CD8-positive, alpha-beta memory T cell (primary cell): ENCODE data around the gene KRTAP1-5. TPM values are rescaled to one million over a fixed set of nuclear protein-coding genes. Genes with fewer than 3 reads are reported as not detected.
"Not testable (repeated sequence)": the region's sequence is repeated elsewhere in the genome, so short reads cannot be mapped to it uniquely, and the experiment has no call there.

Experiments
- CTCF ChIA-PET: fragments of 350-600 bp; sonication (Branson Sonifier 250); formaldehyde crosslinking; loops from one replicate; lab custom pipeline; 2021; ENCODE audit warnings: antibody characterized with exemption; lab: Charles Lee
- POLR2A ChIA-PET: fragments of 350-600 bp; sonication (Branson Sonifier 250); formaldehyde crosslinking; loops from one replicate; lab custom pipeline; 2021; ENCODE audit warnings: antibody characterized with exemption; lab: Charles Lee
- DNase-seq, 5 donors: peaks; one replicate each; pipeline versions ENCODE4 v3.0.0 to v3.0.0-alpha.2; 2020 to 2022; ENCODE audit warnings: mixed read lengths in 1 of 5
- H3K27ac ChIP-seq: one replicate; pipeline ENCODE4 v1.7.0; 2013; ENCODE audit warnings: low read depth, mild to moderate bottlenecking, low read length, moderate library complexity
- H3K27me3 ChIP-seq: 2 replicates; pipeline ENCODE4 v1.7.0; 2013; ENCODE audit warnings: low read length, mild to moderate bottlenecking; ENCODE audit not compliant: insufficient read depth, poor library complexity, severe bottlenecking
- H3K36me3 ChIP-seq: 2 replicates; pipeline ENCODE4 v1.7.0; 2013; ENCODE audit warnings: mild to moderate bottlenecking, low read length, moderate library complexity; ENCODE audit not compliant: insufficient read depth
- H3K4me1 ChIP-seq: 2 replicates; pipeline ENCODE4 v1.7.0; 2013; ENCODE audit warnings: mild to moderate bottlenecking, low read length, moderate library complexity; ENCODE audit not compliant: insufficient read depth
- H3K4me3 ChIP-seq: 2 replicates; pipeline ENCODE4 v1.7.0; 2013; ENCODE audit warnings: mild to moderate bottlenecking, low read length
- H3K9me3 ChIP-seq: 2 replicates; pipeline ENCODE4 v1.7.0; 2013; ENCODE audit warnings: mild to moderate bottlenecking, low read length
- H3K27ac Mint-ChIP-seq, 8 donors: one replicate each; pipeline ENCODE4 v1.8.0; 2020 to 2021; ENCODE audit warnings: mixed read lengths in 8 of 8, mild to moderate bottlenecking in 6 of 8, inconsistent platforms in 3 of 8, moderate library complexity in 3 of 8
- H3K27me3 Mint-ChIP-seq, 2 donors: one replicate each; pipeline ENCODE4 v1.8.0; 2020 to 2021; ENCODE audit warnings: mixed read lengths in 2 of 2, mild to moderate bottlenecking in 1 of 2, moderate library complexity in 1 of 2
- H3K36me3 Mint-ChIP-seq, 3 donors: one replicate each; pipeline ENCODE4 v1.8.0; 2020 to 2021; ENCODE audit warnings: mixed read lengths in 3 of 3, inconsistent platforms in 1 of 3, mild to moderate bottlenecking in 1 of 3
- H3K4me1 Mint-ChIP-seq, 3 donors: one replicate each; pipeline ENCODE4 v1.8.0; 2020 to 2021; ENCODE audit warnings: mixed read lengths in 3 of 3, inconsistent platforms in 1 of 3, mild to moderate bottlenecking in 1 of 3
- H3K4me3 Mint-ChIP-seq, 7 donors: one replicate each; pipeline ENCODE4 v1.8.0; 2020 to 2021; ENCODE audit warnings: mixed read lengths in 7 of 7, mild to moderate bottlenecking in 6 of 7, moderate library complexity in 4 of 7, inconsistent platforms in 2 of 7
- H3K9me3 Mint-ChIP-seq, 5 donors: one replicate each; pipeline ENCODE4 v1.8.0; 2020 to 2022; ENCODE audit warnings: mixed read lengths in 5 of 5, mild to moderate bottlenecking in 3 of 5, moderate library complexity in 2 of 5, inconsistent platforms in 1 of 5
- polyA plus RNA-seq: library from polyadenylated mRNA; unstranded; fragments of 300-500 nt; fragmentation: Illumina TruSeq; gene quantifications from one replicate; pipeline ENCODE4 v1.2.3, GENCODE V29; 2021
- total RNA-seq, 2 experiments: library from RNA; stranded (reverse); gene quantifications; one replicate each; pipeline ENCODE4 v1.2.3, GENCODE V29; 2021

Gene KRTAP1-5
- total and polyA plus RNA-seq, 3 experiments from 2014 or later, result not detected

DNA sequence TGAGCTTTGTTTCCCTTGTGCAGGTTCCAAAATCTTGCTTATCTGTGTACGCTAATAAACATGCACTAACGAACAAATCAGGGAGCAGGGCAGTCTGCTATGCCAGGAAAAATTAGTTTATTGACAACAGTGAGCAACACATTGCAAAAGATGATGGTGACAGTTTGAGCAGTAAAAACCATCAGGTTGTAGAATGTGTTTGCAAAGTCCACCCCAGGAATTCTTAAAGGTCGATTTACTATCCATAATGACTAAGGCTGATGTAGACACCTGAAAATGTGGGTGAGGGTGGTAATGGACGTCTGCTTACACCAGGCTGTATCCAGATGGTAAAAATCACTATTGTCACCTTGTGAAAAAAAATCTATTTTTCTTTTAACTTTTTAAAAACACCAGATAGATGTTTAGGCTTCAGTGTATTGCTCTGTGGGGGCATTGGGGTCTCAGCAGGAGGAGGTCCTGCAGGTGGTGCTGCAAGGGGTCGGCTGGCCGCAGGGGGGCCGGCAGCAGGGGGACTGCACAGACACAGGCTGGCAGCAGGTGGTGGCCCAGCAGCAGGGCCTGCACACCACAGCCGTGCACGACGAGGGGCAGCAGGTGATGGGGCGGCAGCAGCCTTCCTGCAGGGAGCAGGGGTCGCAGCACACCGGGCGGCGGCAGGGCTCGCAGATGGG is 38.1 kb upstream of the KRTAP1-5 start:
- peaks cover 20 to 28% of the 10 kb centered on the region in 2 donors for H3K27me3 Mint-ChIP-seq
- H3K27me3 ChIP-seq, DNase-seq, H3K27ac Mint-ChIP-seq, H3K4me3 ChIP-seq, H3K9me3 Mint-ChIP-seq, H3K36me3 Mint-ChIP-seq, CTCF ChIA-PET, H3K4me1 ChIP-seq, H3K27ac ChIP-seq, H3K4me3 Mint-ChIP-seq, H3K9me3 ChIP-seq, H3K4me1 Mint-ChIP-seq, H3K36me3 ChIP-seq: not testable (repeated sequence)
- POLR2A ChIA-PET, result interaction anchor here (0.6 kb wide), 1 partner anchor 13 kb away, joined by 6 read pairs; no protein-coding TSS in a partner anchor

DNA sequence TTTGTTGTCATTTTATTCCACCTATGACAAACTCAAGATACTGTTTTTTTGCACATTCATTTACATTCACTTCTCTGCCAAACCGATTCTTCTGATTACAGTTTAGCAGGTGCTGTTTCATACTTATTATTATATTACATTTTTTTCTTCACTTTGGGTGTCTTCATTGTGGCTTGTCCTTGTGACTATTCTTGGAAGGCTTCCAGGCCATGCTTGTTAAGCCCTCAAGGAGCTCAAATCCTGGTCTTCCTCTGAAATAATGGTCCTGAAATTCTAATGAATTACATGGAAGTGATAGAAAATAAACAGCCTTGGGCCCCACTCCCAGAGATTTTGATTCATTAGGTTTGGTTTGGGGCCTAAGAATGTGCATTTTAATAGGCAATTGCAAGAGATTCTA is 37.3 kb upstream of the KRTAP1-5 start:
- POLR2A ChIA-PET, result no interaction called here

DNA sequence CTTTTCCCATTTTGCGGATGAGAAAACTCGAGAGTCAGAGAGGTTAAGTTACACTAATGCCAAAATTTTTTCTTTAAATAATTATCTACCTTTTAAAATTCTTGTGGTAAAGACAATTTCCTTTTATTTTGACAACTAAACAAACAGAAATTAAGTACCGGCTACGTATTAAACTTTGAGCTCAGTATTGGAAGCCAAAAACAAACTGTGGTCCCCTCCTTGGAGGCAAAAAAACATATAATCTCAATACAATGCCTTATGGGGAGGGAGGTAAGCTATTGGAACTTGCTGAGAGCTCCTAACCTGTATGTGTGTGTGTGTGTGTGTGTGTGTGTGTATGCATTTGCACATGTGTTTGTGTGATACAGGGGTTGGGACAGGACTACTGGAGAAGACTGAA is 36.4 kb upstream of the KRTAP1-5 start:
- Mint-ChIP-seq H3K36me3 (no peaks in the 10 kb centered on the region), H3K9me3 (no peaks in the 10 kb centered on the region), H3K27ac (no peak overlapping the region), H3K4me1 (no peaks in the 10 kb centered on the region), H3K27me3 (peaks cover 25 to 42% of the 10 kb centered on the region in 2 donors), H3K4me3 (no peak overlapping the region)
- CTCF ChIA-PET, result no interaction called here
- H3K4me1 ChIP-seq, result no peaks in the 10 kb centered on the region
- no peaks in the 10 kb centered on the region for H3K27me3 ChIP-seq
- no peak overlapping the region for H3K4me3 ChIP-seq
- H3K9me3 ChIP-seq, result no peaks in the 10 kb centered on the region
- no peak overlapping the region for H3K27ac ChIP-seq
- POLR2A ChIA-PET, result no interaction called here
- DNase-seq, result no peak
- H3K36me3 ChIP-seq, result no peaks in the 10 kb centered on the region

More for the DNA sequence above, 37.3 kb upstream of the KRTAP1-5 start:
- no peaks in the 10 kb centered on the region for H3K9me3 ChIP-seq
- no peaks in the 10 kb centered on the region for H3K27me3 ChIP-seq
- H3K4me3 Mint-ChIP-seq, result no peak overlapping the region
- H3K27ac Mint-ChIP-seq, result no peak overlapping the region
- no peak for DNase-seq
- CTCF ChIA-PET, result no interaction called here
- no peaks in the 10 kb centered on the region for H3K9me3 Mint-ChIP-seq
- peaks cover 0 to 2% (median 0%) of the 10 kb centered on the region in 3 donors for H3K4me1 Mint-ChIP-seq
- H3K36me3 Mint-ChIP-seq, result no peaks in the 10 kb centered on the region
- no peaks in the 10 kb centered on the region for H3K4me1 ChIP-seq
- H3K27ac ChIP-seq, result no peak overlapping the region
- peaks cover 22 to 34% of the 10 kb centered on the region in 2 donors for H3K27me3 Mint-ChIP-seq
- no peak overlapping the region for H3K4me3 ChIP-seq
- H3K36me3 ChIP-seq, result no peaks in the 10 kb centered on the region

DNA sequence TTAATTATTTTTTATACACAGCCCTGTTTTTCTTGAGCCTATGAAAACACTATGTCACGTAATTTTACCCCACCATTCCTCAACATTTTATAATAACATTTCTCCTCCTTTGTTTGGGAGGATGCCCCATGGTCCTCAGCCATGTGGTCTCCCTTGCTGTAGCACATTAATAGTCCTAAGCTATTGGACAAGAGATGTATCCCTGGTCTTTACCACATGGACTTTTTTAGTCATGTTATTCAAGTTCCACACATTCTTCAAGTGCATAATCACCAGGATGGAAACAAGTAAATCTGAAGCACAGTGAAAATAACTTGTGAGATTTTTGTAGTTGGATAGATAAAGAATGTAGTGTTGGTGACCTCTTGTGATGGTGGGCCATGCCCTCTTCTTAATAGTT is 35.0 kb upstream of the KRTAP1-5 start:
- POLR2A ChIA-PET, result no interaction called here
- Mint-ChIP-seq H3K27me3 (peaks cover 33 to 52% of the 10 kb centered on the region in 2 donors), H3K9me3 (peaks cover 0 to 4% (median 0%) of the 10 kb centered on the region in 5 donors)

DNA sequence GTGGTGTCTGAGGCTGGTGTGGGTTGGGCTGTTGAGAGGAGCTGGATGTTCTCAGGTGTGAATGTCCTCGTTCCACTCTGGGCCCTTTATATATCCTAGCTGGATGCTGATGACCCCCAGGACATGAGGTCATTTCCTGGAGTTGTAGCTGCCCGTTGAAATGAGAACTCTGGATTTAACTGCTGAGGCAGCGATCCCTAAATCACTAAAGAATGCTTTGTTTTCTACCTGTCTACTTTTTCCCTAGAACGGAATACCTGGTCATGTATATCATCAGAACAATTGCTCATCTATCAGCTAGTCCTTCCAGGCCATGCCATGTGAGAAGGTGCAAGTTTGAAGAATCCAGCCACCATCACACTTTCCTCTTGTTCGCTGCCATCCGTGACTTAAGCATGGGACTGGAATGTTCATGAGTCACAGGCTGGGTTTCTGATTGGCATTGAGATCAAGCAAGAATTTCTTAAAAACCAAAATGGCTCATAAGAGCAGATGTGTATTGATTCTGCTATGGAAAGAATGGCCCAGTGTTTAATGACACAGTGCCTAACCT is 33.1 kb upstream of the KRTAP1-5 start, which contains the start of gene KRTAP2-3:
Gene KRTAP2-3, minus strand, starts transcription at position 63 of the 553 bp plus-strand sequence. CDS start 64 bp downstream, outside the sequence.
- Mint-ChIP-seq H3K27me3 (peaks cover 33 to 64% of the 10 kb centered on the region in 2 donors), H3K36me3 (no peaks in the 10 kb centered on the region), H3K9me3 (peaks cover 0 to 4% (median 0%) of the 10 kb centered on the region in 5 donors), H3K4me1 (no peaks in the 10 kb centered on the region), H3K27ac (peak within 1 kb of the TSS in 1 of 8 donors; percentile 16), H3K4me3 (no peak within 1 kb of the TSS)
- Histone ChIP-seq H3K27me3 (no peaks in the 10 kb centered on the region), H3K4me1 (no peaks in the 10 kb centered on the region), H3K9me3 (no peaks in the 10 kb centered on the region), H3K4me3 (no peak within 1 kb of the TSS), H3K27ac (no peak within 1 kb of the TSS), H3K36me3 (no peaks in the 10 kb centered on the region)
- CTCF ChIA-PET, result no interaction called here
- POLR2A ChIA-PET, result interaction anchor here (0.6 kb wide), 1 partner anchor 88 kb away, joined by 3 read pairs; no protein-coding TSS in a partner anchor
- DNase-seq, result no peak

More for the DNA sequence above, 35.0 kb upstream of the KRTAP1-5 start:
- H3K4me1 Mint-ChIP-seq, result no peaks in the 10 kb centered on the region
- Histone ChIP-seq H3K4me3 (no peak overlapping the region), H3K9me3 (no peaks in the 10 kb centered on the region), H3K36me3 (no peaks in the 10 kb centered on the region), H3K4me1 (no peaks in the 10 kb centered on the region), H3K27me3 (no peaks in the 10 kb centered on the region), H3K27ac (no peak overlapping the region)
- no peak overlapping the region for H3K4me3 Mint-ChIP-seq
- DNase-seq, result no peak
- CTCF ChIA-PET, result no interaction called here
- H3K27ac Mint-ChIP-seq, result no peak overlapping the region
- no peaks in the 10 kb centered on the region for H3K36me3 Mint-ChIP-seq

DNA sequence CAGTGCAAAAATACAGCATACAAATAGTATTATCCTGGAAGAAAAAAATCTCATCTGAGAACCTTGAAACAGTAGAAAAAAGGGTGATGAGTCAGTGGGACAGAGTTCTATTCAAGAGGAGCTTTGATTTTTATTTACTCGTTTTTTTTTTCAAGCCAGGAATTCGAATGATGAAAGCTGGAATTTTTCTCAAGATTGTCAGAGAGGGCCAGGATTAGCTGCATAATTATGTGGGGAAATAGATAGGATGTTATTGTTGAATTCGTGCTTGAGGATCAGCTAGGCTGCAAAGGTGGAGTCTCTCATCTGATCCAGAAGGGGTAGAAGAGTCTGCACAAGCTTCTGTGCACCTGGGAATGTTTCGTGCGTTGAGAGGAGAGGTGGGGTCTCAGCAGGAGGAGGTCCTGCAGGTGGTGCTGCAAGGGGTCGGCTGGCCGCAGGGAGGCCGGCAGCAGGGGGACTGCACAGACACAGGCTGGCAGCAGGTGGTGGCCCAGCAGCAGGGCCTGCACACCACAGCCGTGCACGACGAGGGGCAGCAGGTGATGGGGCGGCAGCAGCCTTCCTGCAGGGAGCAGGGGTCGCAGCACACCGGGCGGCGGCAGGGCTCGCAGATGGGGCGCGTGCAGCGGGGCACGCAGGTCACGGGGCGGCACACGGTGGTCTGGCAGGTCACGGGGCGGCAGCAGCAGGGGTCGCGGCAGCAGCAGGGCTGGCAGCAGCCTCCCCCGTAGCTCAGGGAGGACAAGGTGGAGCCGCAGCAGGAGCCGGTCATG is 32.5 kb upstream of the KRTAP1-5 start:
- H3K36me3 Mint-ChIP-seq, H3K9me3 ChIP-seq, H3K4me1 ChIP-seq, CTCF ChIA-PET, H3K4me3 Mint-ChIP-seq, H3K4me3 ChIP-seq, DNase-seq, H3K36me3 ChIP-seq, H3K27me3 ChIP-seq, H3K9me3 Mint-ChIP-seq, H3K27ac ChIP-seq, POLR2A ChIA-PET, H3K4me1 Mint-ChIP-seq: not testable (repeated sequence)
- peaks cover 33 to 61% of the 10 kb centered on the region in 2 donors for H3K27me3 Mint-ChIP-seq
- H3K27ac Mint-ChIP-seq, result peak overlapping the region in 1 of 8 donors; percentile 16

DNA sequence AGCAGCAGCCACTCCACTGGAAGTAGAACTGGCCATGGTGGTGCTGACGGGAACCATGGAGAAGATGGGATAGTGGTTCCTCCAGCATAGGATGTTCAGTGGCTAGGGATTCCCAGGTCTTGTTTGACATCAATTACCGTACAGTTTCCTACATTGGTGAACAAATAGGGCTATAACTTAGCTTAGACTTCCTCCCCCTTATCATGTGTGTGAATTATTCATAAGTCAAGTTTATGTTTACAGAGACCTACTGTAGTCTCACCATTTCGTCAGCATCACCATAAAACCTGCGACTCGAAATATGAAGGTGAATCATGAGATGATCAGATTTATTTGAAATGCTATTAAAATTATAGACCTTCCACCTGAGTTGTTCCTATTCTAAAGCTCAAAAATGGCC is 31.7 kb upstream of the KRTAP1-5 start:
- Histone ChIP-seq H3K27me3 (no peaks in the 10 kb centered on the region), H3K27ac (no peak overlapping the region), H3K4me1 (no peaks in the 10 kb centered on the region), H3K36me3 (no peaks in the 10 kb centered on the region), H3K9me3 (no peaks in the 10 kb centered on the region), H3K4me3 (no peak overlapping the region)
- Mint-ChIP-seq H3K27ac (no peak overlapping the region), H3K27me3 (peaks cover 33 to 63% of the 10 kb centered on the region in 2 donors), H3K36me3 (no peaks in the 10 kb centered on the region), H3K4me3 (no peak overlapping the region), H3K4me1 (no peaks in the 10 kb centered on the region), H3K9me3 (peaks cover 0 to 4% (median 0%) of the 10 kb centered on the region in 5 donors)
- POLR2A ChIA-PET, result no interaction called here
- no peak for DNase-seq
- CTCF ChIA-PET, result no interaction called here

DNA sequence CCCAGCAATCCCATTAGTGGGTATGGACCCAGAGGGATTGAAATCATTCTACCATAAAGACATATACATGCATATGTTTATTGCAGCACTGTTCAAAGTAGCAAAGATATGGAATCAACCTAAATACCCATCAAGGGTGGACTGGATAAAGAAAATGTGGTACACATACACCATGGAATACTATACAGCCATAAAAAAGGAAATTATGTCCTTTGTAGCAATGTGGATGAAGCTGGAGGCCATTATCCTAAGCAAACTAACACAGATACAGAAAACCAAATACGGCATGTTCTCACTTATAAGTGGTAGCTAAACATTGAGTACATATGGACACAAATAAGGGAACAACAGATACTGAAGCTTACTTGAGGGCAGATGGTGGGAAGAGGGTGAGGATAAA is 30.5 kb upstream of the KRTAP1-5 start:
- peaks cover 0 to 4% (median 0%) of the 10 kb centered on the region in 5 donors for H3K9me3 Mint-ChIP-seq
- no peak for DNase-seq
- ChIA-PET CTCF (no interaction called here), POLR2A (no interaction called here)
- H3K4me3 Mint-ChIP-seq, result no peak overlapping the region
- no peak overlapping the region for H3K27ac Mint-ChIP-seq
- no peaks in the 10 kb centered on the region for H3K9me3 ChIP-seq
- H3K27me3 Mint-ChIP-seq, result peaks cover 33 to 67% of the 10 kb centered on the region in 2 donors
- no peaks in the 10 kb centered on the region for H3K4me1 Mint-ChIP-seq
- no peak overlapping the region for H3K4me3 ChIP-seq
- H3K36me3 Mint-ChIP-seq, result no peaks in the 10 kb centered on the region
- H3K36me3 ChIP-seq, result no peaks in the 10 kb centered on the region
- H3K27me3 ChIP-seq, result no peaks in the 10 kb centered on the region
- H3K4me1 ChIP-seq, result no peaks in the 10 kb centered on the region
- no peak overlapping the region for H3K27ac ChIP-seq
